AG10803 (cell line): ENCODE data around the gene SNCB.

Source experiments
- DNase-seq: peaks from one replicate; pipeline ENCODE4 v3.0.0; 2010; ENCODE audit warnings: low read depth
- H3K4me3 ChIP-seq: 2 replicates; pipeline ENCODE4 v1.5.1; 2011; ENCODE audit warnings: mild to moderate bottlenecking, low read length, control low read depth
- TF ChIP-seq, protein P1 (sequence below): conservative IDR thresholded peaks from 2 replicates; pipeline ENCODE4 v1.5.1; 2011; ENCODE audit warnings: mild to moderate bottlenecking, low read length, control low read depth, inconsistent platforms

The SNCB gene

DNA sequence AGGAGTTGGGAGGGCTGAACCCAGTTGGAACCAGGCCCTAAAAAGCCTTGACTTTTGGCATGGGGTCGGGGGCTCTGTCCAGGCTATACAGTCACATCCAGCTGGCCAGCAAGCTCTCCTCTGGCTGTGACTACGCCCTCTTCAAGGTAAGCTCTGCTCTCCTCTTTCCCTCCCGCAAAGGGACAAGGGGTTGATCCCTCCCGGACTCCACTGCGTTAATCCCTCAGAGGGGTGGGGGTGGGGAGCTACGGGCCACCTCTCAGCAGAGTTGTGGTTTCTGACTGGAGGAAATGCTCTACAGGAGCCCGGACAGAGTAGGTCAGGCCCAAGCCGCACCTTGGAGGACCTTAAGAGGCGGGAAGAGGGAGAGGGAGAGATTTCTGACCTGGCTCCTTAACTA, 14.0 kb upstream of the SNCB start:
- H3K4me3 ChIP-seq = no peak overlapping the region
- DNase-seq = no peak
- TF ChIP-seq, protein P1, sequence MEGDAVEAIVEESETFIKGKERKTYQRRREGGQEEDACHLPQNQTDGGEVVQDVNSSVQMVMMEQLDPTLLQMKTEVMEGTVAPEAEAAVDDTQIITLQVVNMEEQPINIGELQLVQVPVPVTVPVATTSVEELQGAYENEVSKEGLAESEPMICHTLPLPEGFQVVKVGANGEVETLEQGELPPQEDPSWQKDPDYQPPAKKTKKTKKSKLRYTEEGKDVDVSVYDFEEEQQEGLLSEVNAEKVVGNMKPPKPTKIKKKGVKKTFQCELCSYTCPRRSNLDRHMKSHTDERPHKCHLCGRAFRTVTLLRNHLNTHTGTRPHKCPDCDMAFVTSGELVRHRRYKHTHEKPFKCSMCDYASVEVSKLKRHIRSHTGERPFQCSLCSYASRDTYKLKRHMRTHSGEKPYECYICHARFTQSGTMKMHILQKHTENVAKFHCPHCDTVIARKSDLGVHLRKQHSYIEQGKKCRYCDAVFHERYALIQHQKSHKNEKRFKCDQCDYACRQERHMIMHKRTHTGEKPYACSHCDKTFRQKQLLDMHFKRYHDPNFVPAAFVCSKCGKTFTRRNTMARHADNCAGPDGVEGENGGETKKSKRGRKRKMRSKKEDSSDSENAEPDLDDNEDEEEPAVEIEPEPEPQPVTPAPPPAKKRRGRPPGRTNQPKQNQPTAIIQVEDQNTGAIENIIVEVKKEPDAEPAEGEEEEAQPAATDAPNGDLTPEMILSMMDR = no peak

DNA sequence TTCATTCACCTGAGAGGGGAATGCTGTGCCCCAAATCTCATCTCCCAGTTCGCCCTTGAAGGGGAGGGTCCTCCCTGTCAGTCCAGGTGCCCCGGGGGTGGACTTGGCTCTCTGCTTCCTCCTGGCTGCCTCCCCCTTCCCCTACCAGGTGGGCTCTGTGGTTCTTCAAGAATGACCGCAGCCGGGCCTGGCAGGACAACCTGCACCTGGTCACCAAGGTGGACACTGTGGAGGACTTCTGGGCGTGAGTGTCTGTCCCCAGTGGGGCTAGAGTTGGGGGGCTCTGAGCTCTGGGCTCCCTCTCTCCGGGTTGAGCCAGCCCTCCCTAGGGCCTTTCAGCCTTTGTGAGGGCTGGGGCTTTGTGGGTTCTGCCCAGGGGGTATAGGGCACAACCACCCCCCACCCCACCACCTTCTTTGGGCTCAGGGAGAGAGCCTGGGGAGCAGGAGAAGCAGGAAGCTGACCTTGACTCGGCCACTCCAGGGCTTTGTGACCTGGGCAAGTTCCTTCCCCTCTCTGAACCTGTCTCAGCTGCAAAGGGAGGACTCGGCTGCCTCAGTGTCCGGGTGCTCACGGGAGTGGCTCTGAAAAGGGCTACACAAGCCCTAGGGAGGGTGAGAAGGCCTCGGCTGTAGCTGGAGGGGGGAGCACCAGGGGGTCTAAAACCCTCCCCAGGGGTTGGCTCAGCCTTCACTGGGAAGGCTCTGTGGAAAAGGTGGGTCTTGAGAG, 13.3 kb upstream of the SNCB start:
- TF ChIP-seq, protein P1 = no peak
- no peak for DNase-seq
- H3K4me3 ChIP-seq = no peak overlapping the region

DNA sequence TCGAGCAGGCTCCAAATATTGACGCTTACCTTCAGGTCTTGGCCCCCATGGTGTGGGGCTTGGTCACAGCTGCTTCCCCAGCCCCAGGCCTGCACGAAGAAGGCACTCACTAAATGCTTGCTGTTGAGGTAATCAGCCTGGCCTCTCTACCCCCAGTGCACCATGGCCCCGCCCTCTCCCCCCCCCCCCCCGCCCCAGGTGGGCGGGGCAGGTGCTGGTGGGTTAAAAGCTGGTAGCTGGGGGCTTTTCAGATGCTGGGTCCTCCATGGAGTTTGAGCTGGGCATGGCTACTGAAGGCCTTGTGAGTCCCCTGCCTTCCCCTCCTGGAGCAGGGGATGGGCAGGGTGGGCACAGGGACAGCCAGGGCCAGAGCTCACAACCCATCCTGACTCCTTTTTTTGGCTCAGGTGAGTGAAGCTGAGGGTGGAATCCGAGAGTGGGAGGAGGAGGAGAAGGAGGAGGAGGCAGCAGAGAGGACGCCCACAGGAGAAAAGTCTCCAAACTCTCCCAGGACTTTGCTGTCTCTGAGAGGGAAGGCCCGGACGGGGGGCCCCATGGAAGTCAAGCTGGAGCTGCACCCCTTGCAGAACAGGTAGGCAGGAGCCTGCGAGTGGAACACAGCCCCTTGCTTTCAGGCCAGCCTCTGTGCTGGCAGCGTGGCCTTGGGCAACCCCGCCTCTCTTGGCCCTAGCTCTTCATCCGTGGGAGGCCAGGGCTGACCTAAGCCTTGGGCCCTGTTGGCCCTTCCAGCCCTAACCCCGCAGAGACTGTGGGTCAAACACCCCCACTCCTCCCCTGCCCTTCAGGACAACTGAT, 12.5 kb upstream of the SNCB start:
- no peak for DNase-seq
- TF ChIP-seq, protein P1 = no peak
- no peak overlapping the region for H3K4me3 ChIP-seq

DNA sequence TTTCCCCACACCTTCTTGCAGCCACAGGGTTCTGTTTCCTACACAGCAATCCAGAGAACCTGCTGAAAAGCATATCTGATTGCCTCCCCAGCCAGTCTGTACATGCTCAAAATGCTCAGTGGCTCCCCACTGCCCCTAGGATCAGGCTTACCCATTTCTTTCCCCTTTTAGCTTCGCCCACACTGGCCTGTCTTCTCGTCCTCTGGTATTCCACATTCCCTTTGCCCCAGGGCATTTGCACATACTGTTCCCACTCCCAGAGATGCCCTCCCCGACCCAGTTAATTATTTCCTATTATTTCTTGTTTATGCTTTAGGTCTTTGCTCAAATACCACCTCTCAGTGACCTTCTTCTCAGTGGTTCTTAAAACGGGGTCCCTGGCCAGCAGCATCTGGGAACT, 10.3 kb upstream of the SNCB start:
- TF ChIP-seq, protein P1 = no peak
- no peak overlapping the region for H3K4me3 ChIP-seq
- DNase-seq = no peak

DNA sequence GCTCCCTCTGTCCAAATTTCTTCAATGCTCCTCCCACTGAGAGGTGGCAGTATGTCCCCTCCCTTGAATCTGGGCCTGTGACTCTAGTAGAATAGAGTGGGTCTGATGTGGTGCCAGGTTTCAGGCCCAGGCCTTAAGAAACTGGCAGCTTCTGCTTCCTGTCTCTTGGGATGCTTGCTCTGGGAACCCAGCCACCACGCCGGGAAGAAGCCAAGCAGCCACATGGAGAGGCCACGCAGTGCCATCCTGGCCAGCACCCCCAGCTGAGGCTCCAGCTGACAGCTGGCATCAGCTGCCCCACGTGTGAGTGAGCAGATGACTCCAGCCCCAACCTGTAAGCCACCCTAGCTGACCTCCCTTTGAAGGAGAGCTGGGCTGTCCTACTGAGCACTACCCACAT, 9.6 kb upstream of the SNCB start:
- H3K4me3 ChIP-seq = no peak overlapping the region
- TF ChIP-seq, protein P1 = no peak
- peak; percentile 80 for DNase-seq

DNA sequence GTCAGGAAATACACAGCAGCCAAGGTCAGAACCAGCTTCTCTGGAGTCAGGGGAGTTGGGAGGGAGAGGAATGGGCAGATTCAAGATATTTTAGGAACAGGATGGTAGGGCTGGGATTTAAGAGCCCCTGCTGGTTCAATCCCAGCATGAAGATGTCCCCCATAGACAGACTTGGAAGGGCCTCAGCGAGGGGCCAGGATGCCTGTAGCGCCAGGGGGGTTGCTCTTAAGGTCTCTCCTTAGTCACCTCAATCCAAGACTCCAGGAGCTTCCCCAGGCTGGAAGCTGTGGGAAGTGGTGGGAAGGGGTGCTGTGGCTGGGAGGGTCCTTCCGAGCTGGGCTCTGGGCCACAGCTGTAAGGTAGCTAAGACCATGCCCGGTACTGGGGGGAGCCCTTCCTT, 8.9 kb upstream of the SNCB start:
- TF ChIP-seq, protein P1 = no peak
- no peak overlapping the region for H3K4me3 ChIP-seq
- no peak for DNase-seq

DNA sequence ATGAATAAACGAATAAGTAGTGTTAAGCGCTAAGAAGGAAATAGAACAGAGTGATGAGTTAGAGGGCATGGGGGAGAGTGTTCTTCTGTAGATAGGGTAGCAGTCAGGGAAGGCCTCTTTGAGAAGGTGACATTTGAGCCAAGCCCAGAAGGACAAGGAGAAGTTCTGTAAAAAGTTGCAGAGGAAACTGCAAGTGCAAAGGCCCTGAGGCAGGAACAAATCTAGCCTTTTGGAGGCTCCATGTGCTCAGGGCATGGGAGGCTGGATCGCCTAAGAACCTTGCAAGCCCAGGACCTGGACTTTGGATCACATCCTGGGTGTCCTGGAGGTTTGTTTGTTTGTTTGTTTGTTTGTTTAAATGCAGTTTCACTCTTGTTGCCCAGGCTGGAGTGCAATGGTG, 8.1 kb upstream of the SNCB start:
- TF ChIP-seq, protein P1 = no peak
- DNase-seq = no peak
- no peak overlapping the region for H3K4me3 ChIP-seq
